Lung (tissue), 12 donors: Measurements from ENCODE around the gene PSMB11. TPM values are rescaled to one million over a fixed set of nuclear protein-coding genes. Genes with fewer than 3 reads are reported as not detected.

ENCODE experiments used
- ATAC-seq: fragments of 200-7000 bp; cut with Tn5 transposase; one replicate; pipeline ENCODE4 v1.9.1; 2020; ENCODE audit warnings: moderate number of reproducible peaks; ENCODE audit not compliant: insufficient read depth, low FRiP score
- DNase-seq, 3 donors: peaks; one replicate each; pipeline ENCODE4 v3.0.0-alpha.2; 2013 to 2017
- H3K27ac ChIP-seq, 2 donors: one replicate each; pipeline ENCODE4 v1.5.1; 2013; ENCODE audit warnings: mild to moderate bottlenecking in 2 of 2, moderate library complexity in 2 of 2, control low read depth in 1 of 2, inconsistent platforms in 1 of 2, low read depth in 1 of 2, low read length in 1 of 2
- H3K27me3 ChIP-seq, 3 donors: one replicate each; pipeline ENCODE4 v1.5.1; 2013; ENCODE audit warnings: low read length in 2 of 3; ENCODE audit not compliant: control insufficient read depth in 3 of 3, insufficient read depth in 3 of 3
- H3K36me3 ChIP-seq, 4 donors: one replicate each; pipeline ENCODE4 v1.5.1; 2013; ENCODE audit warnings: low read length in 4 of 4, mild to moderate bottlenecking in 1 of 4, moderate library complexity in 1 of 4; ENCODE audit not compliant: control insufficient read depth in 4 of 4, insufficient read depth in 4 of 4
- H3K4me1 ChIP-seq, 5 donors: one replicate each; pipeline ENCODE4 v1.5.1; 2013; ENCODE audit warnings: low read length in 5 of 5, mild to moderate bottlenecking in 2 of 5, moderate library complexity in 1 of 5; ENCODE audit not compliant: control insufficient read depth in 5 of 5, insufficient read depth in 5 of 5
- H3K4me3 ChIP-seq: one replicate; pipeline ENCODE4 v1.5.1; 2013; ENCODE audit warnings: mild to moderate bottlenecking, control low read depth, moderate library complexity
- H3K9ac ChIP-seq, 2 donors: one replicate each; pipeline ENCODE4 v1.5.1; 2013; ENCODE audit warnings: low read length in 2 of 2, control low read depth in 1 of 2; ENCODE audit not compliant: insufficient read depth in 1 of 2
- H3K9me3 ChIP-seq, 4 donors: one replicate each; pipeline ENCODE4 v1.5.1; 2013; ENCODE audit warnings: low read length in 3 of 4, mild to moderate bottlenecking in 1 of 4, moderate library complexity in 1 of 4; ENCODE audit not compliant: control insufficient read depth in 4 of 4, insufficient read depth in 3 of 4
- CTCF ChIP-seq: IDR thresholded peaks from 2 replicates; pipeline ENCODE4 v1.5.1; 2012; ENCODE audit warnings: mild to moderate bottlenecking; ENCODE audit errors: control extremely low read depth, extremely low read depth
- WGBS, 2 donors: extraction: QIAGEN DNeasy Blood & Tissue Kit; methylation state at CpG; one replicate each; pipeline ENCODE4 v1.1.7; 2013; 5-methylcytosine and 5-hydroxymethylcytosine counted together
- polyA plus RNA-seq, 2 donors: library from polyadenylated mRNA; stranded (reverse); fragments of 200-250 nt; gene quantifications; one replicate each; pipeline ENCODE4 v1.2.1, GENCODE V29; 2013
- total RNA-seq, 2 donors: library from RNA; depleted of rRNA in 1 of 2; stranded (reverse); fragments of >200 nt in 1 of 2; gene quantifications; one replicate each; pipeline ENCODE4 v1.2.1, GENCODE V29; 2014 to 2021
- donor health status: control.
- donor health status: control.
- donor health status: Bipolar disorder and iron deficiency.
- donor health status: healthy.
- donor health status: DM: yes; HTN: yes; CAD: no.

The PSMB11 gene
- total and polyA plus RNA-seq, 4 donors, result not detected

GRCh38 chr14:23089498-23090253 lies 47.7 kb downstream of the PSMB11 start:
- H3K27ac ChIP-seq, result no peak overlapping the region
- H3K9ac ChIP-seq, result no peak overlapping the region
- H3K27me3 ChIP-seq, result no peaks in the 10 kb centered on the region
- peaks cover 3 to 11% (median 10%) of the 10 kb centered on the region in 5 donors for H3K4me1 ChIP-seq
- H3K36me3 ChIP-seq, result peaks cover 12 to 52% (median 33%) of the 10 kb centered on the region in 4 donors
- ATAC-seq, result no peak
- no peak for DNase-seq
- TF ChIP-seq CTCF, result no peak
- 87 to 94% methylated on average over 12 of the region's 12 CpGs for WGBS, 2 donors
- H3K4me3 ChIP-seq, result no peak overlapping the region
- H3K9me3 ChIP-seq, result no peaks in the 10 kb centered on the region

- DNase-seq (no peak), ATAC-seq (no peak)
- peaks cover 3 to 11% (median 10%) of the 10 kb centered on the region in 5 donors for H3K4me1 ChIP-seq
- WGBS, 2 donors, result 51 to 87% methylated on average over 4 of the region's 4 CpGs
- no peak for TF ChIP-seq CTCF
- H3K36me3 ChIP-seq, result peaks cover 12 to 50% (median 32%) of the 10 kb centered on the region in 4 donors
- no peak overlapping the region for H3K9ac ChIP-seq
- H3K4me3 ChIP-seq, result no peak overlapping the region
- H3K9me3 ChIP-seq, result no peaks in the 10 kb centered on the region
- H3K27me3 ChIP-seq, result no peaks in the 10 kb centered on the region
- H3K27ac ChIP-seq, result no peak overlapping the region
Observed at GRCh38 chr14:23090254-23090636, 48.2 kb downstream of the PSMB11 start.

GRCh38 chr14:23091294-23092225 lies 49.5 kb downstream of the PSMB11 start:
- H3K36me3 ChIP-seq, result peaks cover 9 to 39% (median 28%) of the 10 kb centered on the region in 4 donors
- H3K9me3 ChIP-seq, result no peaks in the 10 kb centered on the region
- H3K9ac ChIP-seq, result no peak overlapping the region
- TF ChIP-seq CTCF, result no peak
- no peaks in the 10 kb centered on the region for H3K27me3 ChIP-seq
- peaks cover 3 to 13% (median 10%) of the 10 kb centered on the region in 5 donors for H3K4me1 ChIP-seq
- no peak overlapping the region for H3K4me3 ChIP-seq
- DNase-seq (no peak), ATAC-seq (no peak)
- WGBS, 2 donors, result 79 to 84% methylated on average over 12 of the region's 12 CpGs
- H3K27ac ChIP-seq, result no peak overlapping the region
